Body of pancreas (tissue), 4 donors: ENCODE measurements around the gene S100A9.

Experiments used
- POLR2A ChIP-seq, 3 donors: fragments of 450-650 bp; IDR thresholded peaks; one replicate each; pipeline ENCODE4 v1.6.1; 2016; ENCODE audit warnings: antibody characterized with exemption in 3 of 3, mild to moderate bottlenecking in 2 of 3
- TF ChIP-seq, protein P1 (sequence below), 7 experiments: fragments of 450-650 bp in 4 of 7; fragments of 200-600 bp in 3 of 7; sonication (generic) in 3 of 7; IDR thresholded peaks; one replicate each; pipeline ENCODE4 v1.5.1; 2016 to 2019; ENCODE audit warnings: antibody characterized with exemption in 7 of 7

DNA sequence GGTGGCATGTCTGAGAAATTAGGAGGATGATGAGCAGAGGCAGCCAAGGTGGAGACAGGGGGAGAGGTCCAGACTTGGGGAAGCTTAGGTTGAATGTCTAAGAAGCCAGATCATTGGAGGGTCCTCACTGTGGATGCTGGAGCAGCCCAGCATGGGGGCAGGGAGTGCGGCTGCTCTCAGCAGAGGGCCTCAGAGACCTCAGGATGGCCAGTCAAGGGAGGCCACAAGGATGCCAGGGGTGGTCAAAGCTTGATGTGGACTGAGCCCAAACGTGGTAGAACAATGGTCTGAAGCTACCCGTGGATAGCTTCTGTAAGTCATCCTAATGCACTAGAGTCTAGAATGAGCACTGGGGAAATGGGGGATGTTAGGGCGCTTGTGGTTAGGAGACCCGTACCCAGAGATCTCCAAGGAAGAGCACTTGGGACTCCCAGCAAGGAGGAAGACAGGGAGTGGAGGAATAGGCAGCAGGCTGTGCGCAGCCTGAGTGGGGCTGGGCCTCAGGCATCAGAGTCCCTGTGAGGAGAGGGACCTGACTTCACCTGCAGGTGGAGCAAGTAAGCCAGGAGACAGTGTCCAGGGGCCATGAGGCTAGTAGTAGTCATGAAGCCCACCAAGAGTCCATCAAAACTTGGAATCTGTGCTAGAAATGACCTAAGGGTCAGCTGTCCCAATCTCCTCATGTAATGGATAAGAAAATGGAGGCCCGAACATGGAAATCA is 4.3 kb upstream of the S100A9 start:
- TF ChIP-seq, protein P1, sequence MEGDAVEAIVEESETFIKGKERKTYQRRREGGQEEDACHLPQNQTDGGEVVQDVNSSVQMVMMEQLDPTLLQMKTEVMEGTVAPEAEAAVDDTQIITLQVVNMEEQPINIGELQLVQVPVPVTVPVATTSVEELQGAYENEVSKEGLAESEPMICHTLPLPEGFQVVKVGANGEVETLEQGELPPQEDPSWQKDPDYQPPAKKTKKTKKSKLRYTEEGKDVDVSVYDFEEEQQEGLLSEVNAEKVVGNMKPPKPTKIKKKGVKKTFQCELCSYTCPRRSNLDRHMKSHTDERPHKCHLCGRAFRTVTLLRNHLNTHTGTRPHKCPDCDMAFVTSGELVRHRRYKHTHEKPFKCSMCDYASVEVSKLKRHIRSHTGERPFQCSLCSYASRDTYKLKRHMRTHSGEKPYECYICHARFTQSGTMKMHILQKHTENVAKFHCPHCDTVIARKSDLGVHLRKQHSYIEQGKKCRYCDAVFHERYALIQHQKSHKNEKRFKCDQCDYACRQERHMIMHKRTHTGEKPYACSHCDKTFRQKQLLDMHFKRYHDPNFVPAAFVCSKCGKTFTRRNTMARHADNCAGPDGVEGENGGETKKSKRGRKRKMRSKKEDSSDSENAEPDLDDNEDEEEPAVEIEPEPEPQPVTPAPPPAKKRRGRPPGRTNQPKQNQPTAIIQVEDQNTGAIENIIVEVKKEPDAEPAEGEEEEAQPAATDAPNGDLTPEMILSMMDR (IDR thresholded peaks at IDR 0.05) = no peak
- no peak for TF ChIP-seq POLR2A (IDR thresholded peaks at IDR 0.05)
